ENCODE results near the gene CDC27.
"Not testable (repeated sequence)": the region's sequence is repeated elsewhere in the genome, so short reads cannot be mapped to it uniquely, and the experiment has no call there.

CDC27 gene

DNA sequence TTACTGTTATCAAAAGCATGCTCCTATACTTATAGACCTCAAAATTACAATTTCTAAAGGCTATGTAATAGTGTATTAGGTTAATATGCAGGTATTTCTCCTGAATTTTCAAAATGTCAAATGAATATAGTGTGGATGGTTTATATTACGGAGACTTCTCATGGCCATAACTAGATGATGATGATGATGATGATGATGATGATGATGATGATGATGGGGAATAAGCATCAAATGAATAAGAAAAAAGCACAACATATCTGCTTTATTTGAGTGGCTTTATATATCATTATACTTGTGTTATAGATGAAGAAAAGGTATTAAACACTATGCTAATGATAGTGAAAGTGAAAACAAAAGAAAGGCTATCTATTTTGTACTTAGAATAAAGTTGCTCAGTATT, 53.9 kb downstream of the CDC27 start:
- DNase-seq (ENCODE audit: low spot score) (no peak), FAIRE-seq (no peak)

DNA sequence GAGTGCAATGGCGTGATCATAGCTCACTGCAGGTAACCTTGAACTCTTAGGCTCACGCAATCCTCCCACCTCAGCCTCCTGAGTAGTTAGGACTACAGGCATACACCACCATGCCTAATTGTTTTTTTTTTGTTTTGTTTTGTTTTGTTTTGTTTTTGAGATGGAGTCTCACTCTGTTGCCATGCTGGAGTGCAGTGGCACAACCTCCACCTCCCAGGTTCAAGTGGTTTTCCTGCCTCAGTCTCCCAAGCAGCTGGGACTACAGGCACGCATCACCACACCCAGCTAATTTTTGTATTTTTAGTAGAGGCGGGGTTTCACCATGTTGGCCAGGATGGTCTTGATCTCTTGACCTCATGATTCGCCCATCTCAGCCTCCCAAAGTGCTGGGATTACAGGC, 54.7 kb downstream of the CDC27 start:
- not testable (repeated sequence) for FAIRE-seq; DNase-seq (ENCODE audit: low spot score)

DNA sequence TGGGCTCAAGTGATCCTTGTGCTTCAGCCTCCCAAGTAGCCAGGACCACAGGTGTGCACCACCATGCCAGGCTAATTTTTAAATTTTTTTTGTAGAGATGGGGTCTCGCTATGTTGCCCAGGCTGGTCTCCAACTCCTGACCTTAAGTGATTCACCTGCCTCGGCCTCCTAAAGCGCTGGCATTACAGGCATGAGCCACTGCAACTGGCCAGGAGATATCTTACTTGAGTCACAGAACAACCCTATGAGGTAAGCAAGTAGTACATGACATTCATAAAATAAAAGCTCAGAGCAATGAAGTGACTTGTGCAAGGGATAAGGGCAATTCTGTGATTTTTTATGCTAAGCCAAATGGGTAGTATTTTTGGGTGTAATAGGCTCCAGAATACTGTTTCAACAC, 57.3 kb downstream of the CDC27 start:
- no peak for FAIRE-seq

DNA sequence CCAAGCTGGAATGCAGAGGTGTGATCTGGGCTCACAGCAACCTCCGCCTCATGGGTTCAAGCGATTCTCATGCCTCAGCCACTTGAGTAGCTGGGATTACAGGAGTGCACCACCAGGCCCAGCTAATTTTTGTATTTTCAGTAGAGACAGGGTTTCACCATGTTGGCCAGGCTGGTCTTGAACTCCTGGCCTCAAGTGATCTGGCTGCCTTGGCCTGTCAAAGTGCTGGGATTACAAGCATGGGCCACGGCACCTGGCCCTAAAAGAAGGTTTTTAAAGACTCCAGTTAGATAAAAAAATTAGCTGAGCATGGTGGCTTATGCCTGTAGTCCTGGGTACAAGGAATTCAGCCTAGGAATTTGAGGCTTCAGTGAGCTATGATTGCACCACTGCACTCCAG, 62.3 kb downstream of the CDC27 start:
- not testable (repeated sequence) for DNase-seq (ENCODE audit: low spot score); FAIRE-seq

More for the DNA sequence above, 57.3 kb downstream of the CDC27 start:
- DNase-seq (ENCODE audit: low spot score) = no peak

DNA sequence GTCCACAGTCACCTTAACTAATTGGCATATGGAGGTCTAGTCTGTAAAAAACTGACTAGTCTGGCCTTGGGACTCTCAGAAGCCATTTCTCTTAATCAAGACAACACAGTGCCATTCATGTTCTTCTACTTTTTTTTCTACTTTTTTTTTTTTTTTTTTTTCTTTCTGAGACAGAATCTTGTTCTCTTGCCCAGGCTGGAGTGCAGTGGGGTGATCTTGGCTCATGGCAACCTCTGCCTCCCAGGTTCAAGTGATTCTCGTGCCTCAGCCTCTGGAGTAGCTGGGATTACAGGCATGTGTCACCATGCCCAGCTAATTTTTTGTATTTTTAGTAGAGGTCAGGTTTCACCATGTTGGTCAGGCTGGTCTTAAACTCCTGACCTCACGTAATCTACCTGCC, 65.8 kb downstream of the CDC27 start:
- FAIRE-seq; DNase-seq (ENCODE audit: low spot score): not testable (repeated sequence)

DNA sequence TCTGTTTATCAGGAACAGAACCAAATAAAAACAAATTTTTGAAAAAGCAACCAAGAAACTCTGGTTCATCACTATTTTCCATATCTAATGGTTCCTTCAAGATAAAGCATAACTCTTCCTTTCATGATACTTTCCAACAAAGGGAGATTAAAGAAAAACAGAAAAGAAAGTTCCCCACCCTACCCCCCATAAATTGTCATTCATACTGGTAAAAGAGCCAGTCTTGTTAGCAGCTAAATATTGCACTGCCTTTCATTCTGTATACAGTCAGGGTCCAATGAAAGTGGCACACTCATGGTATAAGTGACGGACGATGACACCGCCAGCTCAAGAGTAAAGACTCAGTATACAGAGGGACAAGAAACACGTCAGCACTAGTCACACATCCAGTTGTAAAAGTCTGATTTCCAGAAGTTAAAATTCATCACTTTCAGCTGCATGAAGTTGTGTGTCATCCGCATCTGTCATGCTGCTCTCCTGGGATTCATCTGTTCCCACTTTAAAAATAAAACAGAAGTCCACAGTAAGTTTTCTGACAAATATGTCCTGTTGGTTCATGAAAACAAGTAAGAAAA, 68.5 kb downstream of the CDC27 start:
- FAIRE-seq = no peak
- no peak for DNase-seq (ENCODE audit: low spot score)

DNA sequence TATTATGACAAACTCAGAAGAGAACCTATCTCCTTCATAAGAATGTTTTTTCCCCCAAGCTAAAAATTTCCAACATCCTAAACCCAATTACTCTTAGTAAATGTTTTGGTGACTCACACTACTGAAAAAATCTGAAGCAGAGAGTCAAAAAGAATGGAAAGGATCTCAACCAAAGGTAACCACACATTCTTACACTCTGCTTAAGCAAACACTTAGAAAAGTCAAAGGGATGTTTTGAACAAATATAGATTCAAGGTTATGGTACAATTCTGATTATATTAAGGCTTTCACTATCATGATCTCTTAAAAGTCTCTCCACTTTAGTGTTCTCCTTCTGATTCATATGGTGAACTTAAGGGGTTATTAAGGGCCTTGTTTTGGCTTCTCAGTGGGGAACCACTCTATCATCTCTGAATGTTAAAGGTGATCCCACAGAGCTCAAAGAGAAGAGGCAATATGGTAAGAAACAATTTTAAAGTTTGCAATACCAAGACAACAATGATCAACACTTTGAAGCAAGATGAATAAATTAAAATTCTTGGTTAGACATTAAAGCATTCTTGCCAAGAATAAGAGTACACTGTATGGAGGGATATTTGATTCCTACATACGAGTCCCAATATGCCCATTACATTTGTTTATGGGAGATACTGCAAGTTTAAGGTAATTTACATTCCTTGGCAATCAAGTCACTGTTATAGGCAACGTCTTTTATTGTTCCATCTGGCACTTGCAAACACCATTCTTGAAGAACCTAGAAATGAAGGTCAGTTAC, 69.2 kb downstream of the CDC27 start:
- peak; percentile 21 for FAIRE-seq
- peak; percentile 23 for DNase-seq (ENCODE audit: low spot score)

DNA sequence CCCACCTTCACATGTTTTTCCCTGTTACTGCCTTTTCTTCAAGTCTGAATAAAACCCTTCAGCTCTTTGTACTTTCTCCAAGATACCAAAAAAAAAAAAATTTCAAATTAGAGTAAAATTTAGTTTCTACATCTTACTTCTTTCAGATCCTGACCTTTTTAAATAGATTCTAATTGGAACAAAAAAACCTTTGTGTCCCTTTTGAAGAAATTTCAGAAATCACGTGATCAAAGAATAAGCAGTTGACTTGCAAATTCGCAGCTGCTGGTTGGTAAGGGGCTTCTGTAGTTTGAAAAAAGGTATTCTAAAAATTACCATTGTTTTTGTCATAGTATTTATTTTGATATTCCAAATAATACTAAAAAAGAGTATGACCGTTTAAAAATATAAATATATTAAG, 71.7 kb downstream of the CDC27 start:
- FAIRE-seq = no peak
- DNase-seq (ENCODE audit: low spot score) = no peak

DNA sequence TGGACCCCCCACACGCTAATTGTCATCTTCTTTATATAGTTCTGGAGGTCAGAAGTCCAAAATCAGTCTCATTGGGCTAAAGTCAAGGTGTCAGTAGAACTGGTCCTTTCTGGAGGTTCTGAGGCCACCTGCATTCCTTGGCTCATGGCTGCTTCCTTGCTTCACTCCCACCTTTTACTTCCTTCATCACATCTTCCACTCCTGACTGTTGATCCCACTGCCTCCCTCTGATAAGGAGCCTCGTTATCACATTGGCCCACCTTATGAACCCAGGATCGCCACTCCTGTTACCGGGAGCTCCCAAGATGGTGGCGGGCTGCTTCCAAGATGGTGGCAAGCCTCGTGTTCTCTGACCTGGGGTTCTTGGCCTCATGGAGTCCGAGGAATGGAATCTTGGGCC, 83.0 kb downstream of the CDC27 start:
- DNase-seq (ENCODE audit: low spot score) (no peak), FAIRE-seq (no peak)

DNA sequence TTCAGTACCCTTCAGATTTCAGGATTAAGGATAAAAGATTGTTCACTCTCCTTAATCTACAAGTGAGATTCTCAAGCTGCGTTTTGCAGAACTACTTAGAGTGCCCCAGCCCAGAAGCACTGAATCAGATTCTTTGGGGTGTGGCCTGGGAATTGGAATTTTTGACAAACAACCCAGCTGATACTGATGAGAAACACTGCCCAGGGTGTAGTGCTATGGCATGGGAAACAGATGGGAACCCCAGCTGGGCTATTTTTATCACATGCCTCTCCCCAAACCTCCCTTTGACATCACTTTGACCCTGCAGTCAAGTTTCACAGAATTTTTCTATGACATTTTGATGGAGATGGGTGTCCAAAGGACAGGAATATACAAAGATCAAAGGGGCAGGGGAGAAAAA, 83.8 kb downstream of the CDC27 start:
- not testable (repeated sequence) for DNase-seq (ENCODE audit: low spot score); FAIRE-seq

DNA sequence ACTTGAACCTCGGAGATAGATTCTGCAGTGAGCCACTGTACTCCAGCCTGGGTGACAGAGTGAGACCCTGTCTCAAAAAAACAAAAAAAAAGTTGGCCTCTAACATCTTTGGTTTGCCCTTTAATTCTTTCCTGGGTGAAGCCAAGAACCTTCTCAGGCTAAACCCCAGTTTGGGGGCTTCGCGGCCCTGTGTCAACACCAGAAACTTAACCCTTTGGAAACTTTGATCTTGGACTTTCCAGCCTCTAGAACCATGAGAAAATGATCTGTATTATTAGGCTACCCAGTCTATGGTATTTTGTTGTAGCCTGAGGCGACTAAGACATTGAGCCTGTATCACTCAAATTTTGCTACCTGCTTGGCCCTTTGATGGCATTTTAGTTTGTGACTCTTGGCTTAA, 86.2 kb downstream of the CDC27 start:
- no peak for DNase-seq (ENCODE audit: low spot score)
- FAIRE-seq = no peak

DNA sequence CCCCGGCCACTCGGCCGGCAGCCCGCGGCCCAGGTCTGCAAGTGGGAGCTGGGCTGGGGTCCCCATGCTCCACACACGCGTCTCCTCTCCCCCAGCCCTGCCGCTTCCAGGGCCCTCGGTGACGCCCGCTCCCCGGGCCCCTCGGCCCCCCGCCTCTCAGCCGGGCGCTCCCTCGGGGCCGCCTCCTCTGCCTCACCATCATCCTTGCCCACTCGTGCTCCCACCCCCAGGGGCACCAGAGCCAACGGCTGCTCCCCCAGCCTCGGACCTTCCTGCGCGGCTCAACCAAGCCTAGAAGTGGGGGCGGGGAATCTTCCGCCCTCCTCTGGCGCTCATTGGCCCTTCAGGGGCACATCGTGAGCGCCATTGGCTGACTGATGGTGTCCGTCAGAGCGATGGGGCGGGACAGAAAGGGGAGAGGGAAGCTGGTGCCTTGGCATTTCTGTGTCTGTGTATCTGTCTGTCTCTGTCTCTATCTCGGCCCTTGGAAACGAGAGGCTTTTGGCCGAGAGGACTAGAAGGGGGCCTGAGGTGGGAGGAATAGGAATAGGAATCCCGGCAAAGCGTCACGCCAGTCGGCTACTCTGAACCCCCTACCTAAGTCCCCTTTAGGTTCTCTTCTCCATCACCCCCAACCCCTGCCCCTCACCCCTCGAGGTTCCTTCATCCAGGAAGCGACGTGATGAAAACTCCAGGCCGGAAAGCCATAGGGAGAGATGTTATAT, 88.9 kb downstream of the CDC27 start:
- FAIRE-seq = peak; percentile 75
- peak; percentile 79 for DNase-seq (ENCODE audit: low spot score)

DNA sequence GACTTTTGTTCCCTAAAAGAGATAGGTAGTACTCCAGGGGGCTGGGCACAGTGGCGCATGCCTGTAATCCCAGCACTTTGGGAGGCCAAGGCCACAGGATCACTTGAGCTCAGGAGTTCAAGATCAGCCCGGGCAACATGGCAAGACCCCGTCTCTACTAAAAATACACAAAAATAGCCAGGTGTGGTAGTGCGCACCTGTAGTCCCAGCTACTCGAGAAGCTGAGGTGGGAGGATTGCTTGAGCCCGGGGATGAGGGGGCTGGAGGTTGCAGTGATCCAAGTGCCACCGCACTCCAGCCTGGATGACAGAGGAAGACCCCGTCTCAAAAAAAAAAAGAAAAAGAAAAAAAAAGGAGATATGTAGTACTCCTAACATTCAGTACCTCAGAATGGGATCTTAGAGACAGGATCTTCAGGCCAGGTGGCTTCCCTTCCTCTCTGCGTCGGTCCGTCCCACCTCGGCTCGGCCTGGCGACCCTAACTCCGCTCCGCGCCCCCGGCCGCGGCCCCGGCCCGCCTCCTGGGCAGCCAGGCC, 89.6 kb downstream of the CDC27 start:
- DNase-seq (ENCODE audit: low spot score) (no peak), FAIRE-seq (no peak)

DNA sequence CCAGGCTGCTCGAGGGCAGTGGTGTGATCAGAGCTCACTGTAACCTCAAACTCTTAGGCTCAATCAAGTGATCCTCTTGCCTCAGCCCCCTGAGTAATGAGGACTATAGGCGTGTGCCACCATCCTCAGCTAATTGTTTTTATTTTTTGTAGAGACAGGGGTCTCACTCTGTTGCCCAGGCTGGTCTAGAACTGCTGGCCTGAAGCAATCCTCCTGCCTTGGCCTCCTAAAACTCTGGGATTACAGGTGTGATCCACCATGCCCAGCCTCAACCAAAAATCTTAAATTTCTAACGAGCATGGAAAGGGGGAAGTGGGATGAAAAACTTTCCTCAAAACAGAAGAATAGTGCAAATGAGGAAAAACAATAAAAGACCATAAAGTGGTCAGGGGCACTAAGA, 92.8 kb downstream of the CDC27 start:
- no peak for DNase-seq (ENCODE audit: low spot score)
- no peak for FAIRE-seq

DNA sequence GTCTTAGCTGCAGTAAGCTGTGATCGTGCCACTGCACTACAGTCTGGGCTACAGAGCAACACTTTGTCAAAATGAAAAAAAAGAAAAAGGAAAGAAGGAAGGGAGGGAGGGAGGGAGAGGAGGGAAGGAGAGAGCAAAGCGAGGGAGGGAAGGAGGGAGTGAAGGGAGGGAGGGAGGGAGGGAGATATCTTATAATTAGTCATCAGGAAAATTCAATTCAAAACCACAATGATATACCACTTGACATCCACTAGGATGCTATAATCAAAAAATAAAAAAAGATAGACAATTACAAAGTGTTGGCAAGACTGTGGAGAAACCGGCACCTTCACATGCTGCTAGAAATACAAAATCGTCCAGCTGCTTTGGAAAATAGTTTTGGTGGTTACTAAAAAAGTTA, 93.8 kb downstream of the CDC27 start:
- DNase-seq (ENCODE audit: low spot score) (no peak), FAIRE-seq (no peak)

DNA sequence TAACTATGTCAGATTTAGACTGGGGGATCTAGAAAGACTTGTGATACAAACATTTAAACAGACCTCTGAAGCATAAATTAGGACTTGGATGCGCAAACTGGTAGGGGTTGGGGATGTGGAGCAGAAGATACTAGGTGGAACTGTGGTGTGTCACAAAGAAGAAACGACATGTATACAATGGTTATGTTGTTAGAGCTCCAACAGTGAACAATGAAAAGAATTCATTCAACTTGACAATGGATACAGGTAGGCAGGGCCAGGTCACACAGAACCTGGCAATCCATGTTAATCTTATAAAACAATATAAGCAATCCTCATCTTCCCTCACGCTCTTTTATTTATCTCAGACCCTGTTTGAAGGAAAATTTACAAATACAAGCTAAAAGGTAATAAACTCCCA, 102.0 kb downstream of the CDC27 start:
- FAIRE-seq = no peak
- DNase-seq (ENCODE audit: low spot score) = no peak

DNA sequence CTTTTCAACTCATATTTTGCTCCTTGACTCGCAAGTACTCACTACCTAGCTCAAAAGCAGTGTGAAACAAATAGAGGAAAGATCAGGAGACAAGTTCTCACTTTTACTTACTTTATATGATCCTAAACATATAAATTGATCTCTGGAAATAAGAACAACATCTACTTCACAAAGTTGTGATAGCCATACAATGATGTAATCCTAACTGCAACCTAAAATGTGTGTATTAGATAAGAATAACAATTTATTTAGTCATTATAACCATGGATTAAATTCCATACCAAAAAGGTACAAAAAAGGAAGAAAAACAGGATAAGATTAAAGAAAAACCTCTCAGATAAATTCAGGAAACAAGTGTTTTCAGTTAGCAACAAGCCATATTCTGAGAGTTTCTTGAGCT, 103.4 kb downstream of the CDC27 start:
- FAIRE-seq = no peak
- DNase-seq (ENCODE audit: low spot score) = no peak

DNA sequence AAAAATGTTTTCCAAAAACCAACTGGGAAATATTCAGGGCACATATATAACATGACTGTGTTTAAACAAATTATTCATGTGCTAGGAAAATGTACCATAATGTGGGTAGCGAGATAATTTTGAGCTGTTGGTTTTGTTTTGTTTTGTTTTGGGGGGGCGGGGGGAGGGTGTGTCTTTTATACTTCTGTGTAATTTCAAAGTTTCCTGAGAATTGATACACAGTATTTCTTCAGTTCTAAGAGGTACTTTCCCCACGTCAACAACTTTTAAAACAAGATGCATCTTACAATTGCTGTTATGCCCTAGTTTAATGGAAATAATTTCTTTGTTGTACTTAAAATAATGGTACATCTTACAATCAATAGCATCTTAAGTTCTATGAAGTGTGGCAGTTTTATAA, 110.3 kb downstream of the CDC27 start:
- FAIRE-seq = no peak

DNA sequence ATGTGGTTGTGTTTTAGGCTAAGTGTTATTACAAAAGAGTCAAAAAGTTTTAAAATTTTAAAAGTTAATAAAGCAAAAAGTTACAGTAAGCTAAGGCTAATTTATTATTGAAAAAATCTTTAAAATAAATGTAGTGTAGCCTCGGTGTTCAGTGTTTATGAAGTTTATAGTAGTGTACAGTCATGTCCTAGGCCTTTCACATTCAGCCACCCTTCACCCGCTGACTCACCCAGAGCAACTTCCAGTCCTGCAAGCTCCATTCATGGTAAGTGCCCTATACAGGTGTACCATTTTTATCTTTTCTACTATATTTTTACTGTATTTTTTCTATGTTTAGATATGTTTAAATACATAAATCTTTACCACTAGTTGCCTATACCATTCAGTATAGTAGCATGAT, 111.5 kb downstream of the CDC27 start:
- DNase-seq (ENCODE audit: low spot score) = no peak
- FAIRE-seq = no peak

More for the DNA sequence above, 110.3 kb downstream of the CDC27 start:
- DNase-seq (ENCODE audit: low spot score) = no peak

DNA sequence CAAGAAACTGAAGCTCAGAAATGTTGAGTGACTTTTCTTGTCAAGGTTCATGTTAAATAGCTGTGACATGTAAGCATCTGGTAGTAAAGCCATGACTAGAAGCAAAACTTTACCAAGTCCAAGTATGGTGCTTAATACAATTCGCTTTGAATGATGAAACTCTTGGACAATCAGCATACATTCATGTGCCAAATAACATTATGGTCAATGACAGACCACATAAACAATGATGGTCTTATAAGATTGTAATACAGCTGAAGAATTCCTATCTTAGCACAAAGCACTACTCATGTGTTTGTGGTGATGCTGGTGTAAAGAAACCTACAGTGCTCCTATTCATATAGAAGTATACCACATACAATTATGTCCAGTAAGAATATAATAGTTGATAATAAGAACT, 112.9 kb downstream of the CDC27 start:
- DNase-seq (ENCODE audit: low spot score) = no peak
- FAIRE-seq = no peak

DNA sequence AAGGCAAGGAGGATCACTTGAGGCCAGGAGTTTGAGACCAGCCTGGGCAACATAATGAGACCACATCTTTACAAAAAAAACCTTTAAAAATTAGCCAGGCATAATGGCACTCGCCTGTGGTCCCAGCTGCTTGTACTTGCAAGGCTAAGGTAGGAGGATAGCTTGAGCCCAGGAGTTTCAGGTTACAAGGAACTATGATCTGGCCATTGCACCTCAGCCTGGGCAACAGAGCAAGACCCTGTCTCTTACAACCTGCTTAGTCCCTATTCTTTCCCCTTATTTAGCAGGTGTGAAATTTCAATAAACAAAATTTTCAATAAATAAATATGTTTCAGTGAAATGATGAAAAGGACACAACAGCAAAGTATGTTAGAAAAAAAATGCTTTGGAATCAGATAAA, 114.7 kb downstream of the CDC27 start:
- not testable (repeated sequence) for FAIRE-seq; DNase-seq (ENCODE audit: low spot score)

DNA sequence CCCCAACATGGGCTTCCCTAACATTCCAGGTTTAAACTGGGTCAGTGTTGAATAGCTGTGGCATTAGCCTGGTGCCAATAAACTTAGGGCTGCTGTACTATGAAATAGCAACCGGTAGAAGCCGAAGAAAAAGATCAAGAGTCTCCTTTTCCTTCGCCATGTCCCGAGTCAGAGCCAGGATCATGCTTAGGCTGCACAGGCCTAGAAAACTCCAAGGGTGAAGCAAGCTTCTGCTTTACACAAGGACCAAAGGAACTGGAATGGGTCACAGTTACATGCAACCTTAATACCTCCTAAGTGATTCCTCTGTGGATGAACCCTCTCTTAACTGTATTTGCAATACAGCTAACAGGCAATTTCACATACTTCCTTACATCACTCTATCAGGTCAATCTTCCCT, 115.5 kb downstream of the CDC27 start:
- DNase-seq (ENCODE audit: low spot score); FAIRE-seq: not testable (repeated sequence)
